Endothelial cell of umbilical vein (primary cell): ENCODE data around the gene MUC20. TPM values are rescaled to one million over a fixed set of nuclear protein-coding genes. Genes with fewer than 3 reads are reported as not detected.

Experiments
- BruUV-seq: library from RNA; stranded (reverse); fragments of 400-500 nt; replicated peaks from 2 replicates; lab custom pipeline; 2021; lab: Mats Ljungman, UMichigan
- CTCF ChIA-PET: fragments of 300-600, 350-600 bp; sonication (Branson Sonifier 250); formaldehyde crosslinking; loops from one replicate; lab custom pipeline; 2021; ENCODE audit warnings: antibody characterized with exemption, inconsistent platforms; lab: Charles Lee
- POLR2A ChIA-PET: fragments of 300-600, 350-600 bp; sonication (Branson Sonifier 250); formaldehyde crosslinking; loops from one replicate; lab custom pipeline; 2021; ENCODE audit warnings: antibody characterized with exemption, inconsistent platforms; lab: Charles Lee
- DNase-seq: peaks from one replicate; pipeline ENCODE4 v3.0.0-alpha.2; 2011; ENCODE audit warnings: low read depth, low spot score
- FAIRE-seq: peaks from 2 replicates; lab custom pipeline; 2011; peaks lifted over from hg19 to GRCh38; lab: Jason Lieb, UNC
- H2AFZ ChIP-seq: 2 replicates; pipeline ENCODE4 v1.6.0; 2012; ENCODE audit warnings: low read depth, low read length, control low read depth, inconsistent platforms
- H3K27ac ChIP-seq: 2 replicates; pipeline ENCODE4 v1.5.1; 2011; ENCODE audit warnings: low read depth, mild to moderate bottlenecking, control low read depth, low read length, moderate library complexity; ENCODE audit not compliant: insufficient read depth
- H3K27me3 ChIP-seq, 2 experiments: 2 replicates each; pipeline versions ENCODE4 v1.6.0 to v1.6.1; 2011; ENCODE audit warnings: low read length in 2 of 2, mixed read lengths in 1 of 2; ENCODE audit not compliant: control insufficient read depth in 2 of 2, insufficient read depth in 2 of 2
- H3K36me3 ChIP-seq, 2 experiments: 2 replicates in 1 of 2; 3 replicates in 1 of 2; pipeline ENCODE4 v1.5.1; 2011; ENCODE audit warnings: low read length in 2 of 2, mild to moderate bottlenecking in 1 of 2, moderate library complexity in 1 of 2; ENCODE audit not compliant: control insufficient read depth in 2 of 2, insufficient read depth in 2 of 2; ENCODE audit errors: extremely low read depth in 1 of 2
- H3K4me1 ChIP-seq: 3 replicates; pipeline ENCODE4 v1.5.1; 2011; ENCODE audit warnings: mild to moderate bottlenecking, low read length; ENCODE audit not compliant: control insufficient read depth, insufficient read depth; ENCODE audit errors: extremely low read depth
- H3K4me2 ChIP-seq: 2 replicates; pipeline ENCODE4 v1.6.1; 2011; ENCODE audit warnings: low read length, control low read depth, mixed read lengths; ENCODE audit not compliant: insufficient read depth
- H3K4me3 ChIP-seq, 3 experiments: fragments of 200-600 bp in 1 of 3; sonication (generic), shearing (Covaris generic) in 1 of 3; replicated peaks in 1 of 3; 2 replicates each; pipeline ENCODE4 v1.5.1; 2011 to 2016; ENCODE audit warnings: control low read depth in 3 of 3, low read length in 3 of 3, mild to moderate bottlenecking in 2 of 3, inconsistent platforms in 1 of 3, low read depth in 1 of 3, moderate library complexity in 1 of 3; ENCODE audit not compliant: insufficient read depth in 1 of 3
- H3K79me2 ChIP-seq: 2 replicates; pipeline ENCODE4 v1.6.0; 2012; ENCODE audit warnings: low read length, inconsistent platforms; ENCODE audit not compliant: control insufficient read depth, insufficient read depth
- H3K9ac ChIP-seq: replicated peaks from 2 replicates; pipeline ENCODE3; 2011; ENCODE audit warnings: low read length, control low read depth; ENCODE audit not compliant: insufficient read depth; ENCODE audit errors: extremely low read depth
- H3K9me1 ChIP-seq: replicated peaks from 3 replicates; pipeline ENCODE4 v1.6.0; 2011; ENCODE audit warnings: mild to moderate bottlenecking, low read length; ENCODE audit not compliant: control insufficient read depth, insufficient read depth; ENCODE audit errors: extremely low read depth
- H3K9me3 ChIP-seq: replicated peaks from 2 replicates; pipeline ENCODE4 v1.5.1; 2012; ENCODE audit warnings: low read length, inconsistent platforms; ENCODE audit not compliant: control insufficient read depth, insufficient read depth
- H4K20me1 ChIP-seq: replicated peaks from 2 replicates; pipeline ENCODE3; 2011; ENCODE audit warnings: mild to moderate bottlenecking, low read length; ENCODE audit not compliant: control insufficient read depth, insufficient read depth; ENCODE audit errors: extremely low read depth
- EZH2 ChIP-seq: IDR thresholded peaks from 2 replicates; pipeline ENCODE4 v1.6.1; 2012; ENCODE audit warnings: borderline replicate concordance, low read depth, mild to moderate bottlenecking, moderate library complexity, low read length, inconsistent platforms; ENCODE audit not compliant: severe bottlenecking
- FOS ChIP-seq: IDR thresholded peaks from 2 replicates; pipeline ENCODE4 v1.6.1; 2011; ENCODE audit warnings: mild to moderate bottlenecking, low read length, moderate library complexity, borderline replicate concordance; ENCODE audit not compliant: insufficient read depth
- GATA2 ChIP-seq: IDR thresholded peaks from 2 replicates; pipeline ENCODE4 v1.7.0; 2011; ENCODE audit warnings: low read depth, mild to moderate bottlenecking, moderate library complexity, mixed read lengths, low read length; ENCODE audit not compliant: insufficient read length, insufficient read depth
- JUN ChIP-seq: IDR thresholded peaks from 2 replicates; pipeline ENCODE4 v1.6.1; 2011; ENCODE audit warnings: borderline replicate concordance, low read depth; ENCODE audit not compliant: insufficient read length, insufficient read depth
- MYC ChIP-seq: IDR thresholded peaks from one replicate; pipeline ENCODE4 v1.6.1; 2011; ENCODE audit warnings: mild to moderate bottlenecking, low read depth, low read length
- POLR2A ChIP-seq: IDR thresholded peaks from 2 replicates; pipeline ENCODE4 v1.6.1; 2012; ENCODE audit warnings: low read depth, mild to moderate bottlenecking, control low read depth, low read length
- POLR2AphosphoS5 ChIP-seq: IDR thresholded peaks from 2 replicates; pipeline ENCODE4 v1.6.1; 2012; ENCODE audit warnings: low read depth, mild to moderate bottlenecking, control low read depth, low read length, moderate library complexity; ENCODE audit not compliant: insufficient read depth
- dilution Hi-C: fragments of 300-500 bp; cut with MboI; formaldehyde crosslinking; loops from one replicate; pipeline ENCODE4 v1.15.0; 2019; ENCODE audit warnings: low sequenced_read_pairs; ENCODE audit not compliant: extremely low pct_ligation_motif_present
- intact Hi-C: fragments of 100-400 bp; cut with micrococcal nuclease; formaldehyde crosslinking; loops from one replicate; pipeline ENCODE4 v1.10.0; 2022
- polyA plus RNA-seq, 4 experiments: library from polyadenylated mRNA; depleted of rRNA in 3 of 4; stranded (reverse) in 3 of 4; unstranded in 1 of 4; fragments of >200 nt; gene quantifications; 2 replicates each; pipeline versions ENCODE4 v1.2.1 to v1.2.3, GENCODE V29; 2011 to 2012; ENCODE audit warnings: missing spikeins in 1 of 4
- total RNA-seq: library from RNA; stranded (reverse); gene quantifications from 2 replicates; pipeline ENCODE4 v1.2.3, GENCODE V29; 2021
- TF ChIP-seq, protein P1 (sequence below), 2 donors: IDR thresholded peaks; 1 replicate in 1 of 2; 2 replicates in 1 of 2; pipeline ENCODE4 v1.5.1; 2011; ENCODE audit warnings: low read length in 2 of 2, mild to moderate bottlenecking in 2 of 2, moderate library complexity in 2 of 2, control low read depth in 1 of 2, inconsistent platforms in 1 of 2, low read depth in 1 of 2; ENCODE audit not compliant: insufficient read depth in 1 of 2; ENCODE audit errors: extremely low read depth in 1 of 2
- TF ChIP-seq, protein P2 (sequence below): IDR thresholded peaks from 2 replicates; pipeline ENCODE4 v1.6.1; 2011; ENCODE audit not compliant: insufficient read depth, insufficient read length

Gene MUC20
- total and polyA plus RNA-seq, 2 donors (not counting 3 experiments of a cell fraction or from before 2014, with no cell fraction given): 0.62 TPM; not detected in 1

DNA sequence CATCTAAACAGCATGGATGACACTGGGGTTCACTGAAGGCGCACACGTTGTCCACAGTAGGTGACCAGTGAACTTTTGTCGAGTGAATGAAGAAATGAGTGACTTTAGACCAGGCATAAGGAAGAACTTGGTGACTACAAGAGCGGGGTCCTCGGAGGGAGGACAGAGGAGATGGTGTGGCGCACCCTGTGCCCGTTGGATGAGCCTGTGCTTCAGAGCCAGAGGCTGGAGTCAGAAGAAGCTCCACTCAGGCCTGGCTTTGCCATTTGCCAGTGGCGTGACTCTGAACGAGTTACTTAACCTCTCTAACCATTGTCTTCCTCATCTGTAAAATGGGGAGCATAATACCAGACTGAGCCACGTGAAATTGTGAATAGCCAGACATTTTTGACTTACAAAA lies 48.8 kb downstream of the MUC20 start:
- POLR2A ChIA-PET: no interaction called here
- no peak for FAIRE-seq

More for the DNA sequence above, 48.8 kb downstream of the MUC20 start:
- Histone ChIP-seq H3K79me2 (no peaks in the 10 kb centered on the region), H3K4me2 (no peak overlapping the region), H3K27me3 (peaks cover 0 to 1% of the 10 kb centered on the region in 2 experiments), H3K4me1 (no peaks in the 10 kb centered on the region), H3K9me1 (no peaks in the 10 kb centered on the region), H3K9me3 (no peaks in the 10 kb centered on the region), H4K20me1 (no peaks in the 10 kb centered on the region), H3K4me3 (no peak overlapping the region), H3K27ac (no peak overlapping the region), H3K36me3 (no peaks in the 10 kb centered on the region), H3K9ac (no peak overlapping the region), H2AFZ (no peak overlapping the region)
- intact Hi-C loops: no loop called here
- no peak for DNase-seq
- dilution Hi-C loops: no loop called here
- BruUV-seq: no TSS peak
- CTCF ChIA-PET: no interaction called here
- no peak for TF ChIP-seq EZH2
- TF ChIP-seq POLR2AphosphoS5: no peak
- TF ChIP-seq, protein P1, sequence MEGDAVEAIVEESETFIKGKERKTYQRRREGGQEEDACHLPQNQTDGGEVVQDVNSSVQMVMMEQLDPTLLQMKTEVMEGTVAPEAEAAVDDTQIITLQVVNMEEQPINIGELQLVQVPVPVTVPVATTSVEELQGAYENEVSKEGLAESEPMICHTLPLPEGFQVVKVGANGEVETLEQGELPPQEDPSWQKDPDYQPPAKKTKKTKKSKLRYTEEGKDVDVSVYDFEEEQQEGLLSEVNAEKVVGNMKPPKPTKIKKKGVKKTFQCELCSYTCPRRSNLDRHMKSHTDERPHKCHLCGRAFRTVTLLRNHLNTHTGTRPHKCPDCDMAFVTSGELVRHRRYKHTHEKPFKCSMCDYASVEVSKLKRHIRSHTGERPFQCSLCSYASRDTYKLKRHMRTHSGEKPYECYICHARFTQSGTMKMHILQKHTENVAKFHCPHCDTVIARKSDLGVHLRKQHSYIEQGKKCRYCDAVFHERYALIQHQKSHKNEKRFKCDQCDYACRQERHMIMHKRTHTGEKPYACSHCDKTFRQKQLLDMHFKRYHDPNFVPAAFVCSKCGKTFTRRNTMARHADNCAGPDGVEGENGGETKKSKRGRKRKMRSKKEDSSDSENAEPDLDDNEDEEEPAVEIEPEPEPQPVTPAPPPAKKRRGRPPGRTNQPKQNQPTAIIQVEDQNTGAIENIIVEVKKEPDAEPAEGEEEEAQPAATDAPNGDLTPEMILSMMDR (IDR thresholded peaks at IDR 0.05; ENCODE audit: extremely low read depth in 1 of 2, insufficient read depth in 1 of 2, low read depth in 1 of 2, low read length in 2 of 2): no peak
- TF ChIP-seq JUN: no peak
- TF ChIP-seq, protein P2, sequence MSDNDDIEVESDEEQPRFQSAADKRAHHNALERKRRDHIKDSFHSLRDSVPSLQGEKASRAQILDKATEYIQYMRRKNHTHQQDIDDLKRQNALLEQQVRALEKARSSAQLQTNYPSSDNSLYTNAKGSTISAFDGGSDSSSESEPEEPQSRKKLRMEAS: no peak
- no peak for TF ChIP-seq GATA2
- no peak for TF ChIP-seq FOS
- no peak for TF ChIP-seq MYC
- TF ChIP-seq POLR2A: no peak
